Measurements from ENCODE around the gene ATP6V0C.
"Not testable (repeated sequence)": the region's sequence is repeated elsewhere in the genome, so short reads cannot be mapped to it uniquely, and the experiment has no call there.

ATP6V0C gene

DNA sequence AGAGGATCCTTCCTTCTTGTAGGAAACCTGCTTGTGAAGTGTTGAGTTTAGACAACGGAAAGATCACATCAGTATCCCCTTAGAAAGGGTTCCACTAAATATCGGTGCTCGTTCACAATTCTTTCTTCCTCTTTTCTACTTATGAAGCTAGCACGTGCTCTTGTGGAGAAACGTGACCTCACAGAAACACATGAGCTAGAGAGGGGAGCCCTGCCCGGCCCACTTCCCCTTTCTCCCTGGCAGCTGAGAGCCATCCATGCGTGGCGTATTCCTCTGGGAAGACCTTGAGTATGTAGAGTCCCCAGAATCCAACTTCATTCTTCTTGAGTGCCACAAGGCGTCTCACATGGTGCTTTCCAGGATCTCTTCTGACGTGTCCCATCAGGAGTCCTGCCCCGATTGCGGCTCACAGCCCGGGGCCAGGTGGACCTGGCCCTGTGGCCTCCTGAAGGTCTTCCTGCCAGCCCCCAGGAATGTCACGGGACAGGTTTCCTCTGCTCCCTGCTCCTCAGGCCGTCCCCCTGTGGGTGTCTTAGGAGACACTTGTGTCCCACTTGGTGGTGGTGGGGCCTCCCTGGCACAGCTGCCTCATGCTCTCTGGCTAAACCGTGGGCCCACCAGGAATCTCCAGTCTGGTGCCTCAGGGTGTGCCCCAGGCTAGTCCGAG lies 46.5 kb downstream of the ATP6V0C start:
- DNase-seq, result not testable (repeated sequence)

DNA sequence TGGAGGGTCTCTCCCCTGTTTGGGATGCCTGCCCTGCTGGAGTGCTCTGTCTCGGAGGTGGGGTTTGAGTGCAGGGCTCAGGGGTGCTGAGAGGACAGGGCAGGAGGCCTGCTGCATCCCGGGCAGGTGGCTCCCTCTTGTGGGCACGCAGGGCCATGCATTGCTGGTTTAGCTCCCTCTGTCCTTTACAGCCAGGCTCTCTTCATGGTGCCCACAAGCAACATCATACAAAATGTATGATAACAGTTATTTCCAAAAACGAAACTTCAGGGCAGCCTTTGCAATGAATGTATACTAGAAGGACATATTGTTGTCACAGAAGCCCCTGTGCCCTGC lies 47.0 kb downstream of the ATP6V0C start:
- not testable (repeated sequence) for DNase-seq

GRCh38 chr16:2567506-2567905 lies 53.8 kb downstream of the ATP6V0C start:
- DNase-seq, result not testable (repeated sequence)

DNA sequence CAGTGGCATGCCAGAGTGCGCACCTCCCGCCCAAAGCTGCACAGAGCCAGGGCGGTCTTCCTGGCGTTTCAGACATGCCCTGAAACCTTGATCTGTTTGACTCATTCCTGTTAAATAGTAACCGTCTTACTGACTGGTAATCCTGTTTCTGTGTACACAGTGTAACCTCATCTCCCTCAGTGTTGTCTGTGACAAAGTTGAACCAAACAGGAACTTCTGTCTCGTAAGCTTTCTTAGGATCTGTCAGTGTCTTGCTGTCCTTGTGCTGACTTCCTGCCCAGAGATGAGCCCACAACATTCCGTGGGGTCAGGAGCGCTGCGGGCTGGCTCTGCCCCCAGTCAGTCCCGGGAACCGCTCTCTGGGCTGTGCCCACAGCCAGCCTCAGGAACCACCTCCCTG lies 54.8 kb downstream of the ATP6V0C start:
- not testable (repeated sequence) for DNase-seq

Data from femur (tissue), 1 donor.